ENCODE measurements around the gene ZNRF2.

DNA sequence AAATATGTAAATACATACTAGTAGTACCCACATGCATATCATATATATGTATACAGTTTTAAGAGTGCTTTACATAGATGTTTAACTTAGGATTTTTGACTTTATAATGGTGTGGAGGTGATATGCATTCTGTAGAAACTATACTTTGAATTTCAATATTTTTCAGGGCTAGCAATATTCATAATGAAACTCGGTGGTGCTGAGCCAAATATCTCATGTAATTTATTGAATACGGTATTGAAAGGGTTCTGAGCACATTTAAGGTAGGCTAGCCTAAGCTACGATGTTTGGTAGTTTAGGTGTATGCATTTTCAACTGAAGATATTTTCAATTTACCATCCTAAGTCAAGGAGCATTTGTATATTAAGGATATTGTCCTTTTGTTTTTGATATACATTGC lies 36.0 kb downstream of the ZNRF2 start:
- TF ChIP-seq, protein P1, sequence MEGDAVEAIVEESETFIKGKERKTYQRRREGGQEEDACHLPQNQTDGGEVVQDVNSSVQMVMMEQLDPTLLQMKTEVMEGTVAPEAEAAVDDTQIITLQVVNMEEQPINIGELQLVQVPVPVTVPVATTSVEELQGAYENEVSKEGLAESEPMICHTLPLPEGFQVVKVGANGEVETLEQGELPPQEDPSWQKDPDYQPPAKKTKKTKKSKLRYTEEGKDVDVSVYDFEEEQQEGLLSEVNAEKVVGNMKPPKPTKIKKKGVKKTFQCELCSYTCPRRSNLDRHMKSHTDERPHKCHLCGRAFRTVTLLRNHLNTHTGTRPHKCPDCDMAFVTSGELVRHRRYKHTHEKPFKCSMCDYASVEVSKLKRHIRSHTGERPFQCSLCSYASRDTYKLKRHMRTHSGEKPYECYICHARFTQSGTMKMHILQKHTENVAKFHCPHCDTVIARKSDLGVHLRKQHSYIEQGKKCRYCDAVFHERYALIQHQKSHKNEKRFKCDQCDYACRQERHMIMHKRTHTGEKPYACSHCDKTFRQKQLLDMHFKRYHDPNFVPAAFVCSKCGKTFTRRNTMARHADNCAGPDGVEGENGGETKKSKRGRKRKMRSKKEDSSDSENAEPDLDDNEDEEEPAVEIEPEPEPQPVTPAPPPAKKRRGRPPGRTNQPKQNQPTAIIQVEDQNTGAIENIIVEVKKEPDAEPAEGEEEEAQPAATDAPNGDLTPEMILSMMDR (conservative IDR thresholded peaks at IDR 0.05) = no peak
- no peak for TF ChIP-seq ZFX (IDR thresholded peaks at IDR 0.05)

All from C4-2B (cell line).